ENCODE data around the gene PGC. TPM values are rescaled to one million over a fixed set of nuclear protein-coding genes. Genes with fewer than 3 reads are reported as not detected.

Gene PGC
- total RNA-seq, 1 donor from 2014 or later, result not detected

GRCh38 chr6:41716516-41717391 lies 30.4 kb downstream of the PGC start:
- DNase-seq (ENCODE audit: extremely low read depth, low read depth, low spot score), result no peak

- no peak for DNase-seq (ENCODE audit: extremely low read depth, low read depth, low spot score)
Observed at GRCh38 chr6:41715795-41716515, 31.2 kb downstream of the PGC start.

- no peak for DNase-seq (ENCODE audit: extremely low read depth, low read depth, low spot score)
Observed at GRCh38 chr6:41714556-41715273, 32.5 kb downstream of the PGC start.

GRCh38 chr6:41713650-41714291 lies 33.4 kb downstream of the PGC start:
- DNase-seq (ENCODE audit: extremely low read depth, low read depth, low spot score), result no peak

GRCh38 chr6:41713159-41713649 lies 34.0 kb downstream of the PGC start:
- DNase-seq (ENCODE audit: extremely low read depth, low read depth, low spot score), result no peak

- no peak for DNase-seq (ENCODE audit: extremely low read depth, low read depth, low spot score)
Observed at GRCh38 chr6:41712651-41713103, 34.5 kb downstream of the PGC start.

GRCh38 chr6:41711323-41712038 lies 35.7 kb downstream of the PGC start:
- no peak for DNase-seq (ENCODE audit: extremely low read depth, low read depth, low spot score)

GRCh38 chr6:41709375-41709774 lies 37.8 kb downstream of the PGC start:
- DNase-seq (ENCODE audit: extremely low read depth, low read depth, low spot score), result no peak

- no peak for DNase-seq (ENCODE audit: extremely low read depth, low read depth, low spot score)
Observed at GRCh38 chr6:41708856-41709255, 38.3 kb downstream of the PGC start.

- DNase-seq (ENCODE audit: extremely low read depth, low read depth, low spot score), result no peak
Observed at GRCh38 chr6:41707565-41708200, 39.5 kb downstream of the PGC start.

- DNase-seq (ENCODE audit: extremely low read depth, low read depth, low spot score), result no peak
Observed at GRCh38 chr6:41706876-41707564, 40.2 kb downstream of the PGC start.

GRCh38 chr6:41705996-41706835 lies 41.0 kb downstream of the PGC start:
- DNase-seq (ENCODE audit: extremely low read depth, low read depth, low spot score), result no peak

- DNase-seq (ENCODE audit: extremely low read depth, low read depth, low spot score), result no peak
Observed at GRCh38 chr6:41705311-41705995, 41.7 kb downstream of the PGC start.

GRCh38 chr6:41704656-41705310 lies 42.4 kb downstream of the PGC start:
- no peak for DNase-seq (ENCODE audit: extremely low read depth, low read depth, low spot score)

GRCh38 chr6:41704028-41704427 lies 43.2 kb downstream of the PGC start:
- no peak for DNase-seq (ENCODE audit: extremely low read depth, low read depth, low spot score)

- no peak for DNase-seq (ENCODE audit: extremely low read depth, low read depth, low spot score)
Observed at GRCh38 chr6:41702771-41703494, 44.3 kb downstream of the PGC start.
